ENCODE data around the gene ZMIZ2.
"Not testable (repeated sequence)": the region's sequence is repeated elsewhere in the genome, so short reads cannot be mapped to it uniquely, and the experiment has no call there.

The ZMIZ2 gene

GRCh38 chr7:44759246-44759645, 10.6 kb downstream of the ZMIZ2 start:
- no peak for DNase-seq

- DNase-seq, result no peak
Observed at GRCh38 chr7:44760034-44760580, 11.5 kb downstream of the ZMIZ2 start.

- no peak for DNase-seq
Observed at GRCh38 chr7:44761207-44762161, 12.8 kb downstream of the ZMIZ2 start.

DNA sequence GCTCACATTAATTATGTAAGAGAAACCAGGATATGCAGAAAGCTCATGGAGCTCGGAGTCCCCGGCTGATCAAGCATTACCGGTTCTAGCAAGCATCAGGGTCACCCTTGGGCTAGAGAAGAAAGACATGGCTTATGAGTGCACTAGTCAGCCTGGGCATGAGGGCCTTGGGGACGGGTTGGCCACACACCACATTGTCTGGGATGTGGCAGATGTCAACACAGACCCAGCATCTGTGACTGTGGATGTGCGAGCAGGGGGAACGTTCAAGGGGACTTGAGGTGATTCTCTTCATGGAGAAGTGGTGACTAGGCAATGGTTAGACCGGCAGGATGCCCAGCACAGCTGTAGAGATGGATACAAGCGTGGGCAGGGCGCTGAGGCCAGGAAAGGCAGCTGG, 13.7 kb downstream of the ZMIZ2 start:
- no peak for DNase-seq

GRCh38 chr7:44762726-44763522, 14.3 kb downstream of the ZMIZ2 start:
- DNase-seq, result no peak

DNA sequence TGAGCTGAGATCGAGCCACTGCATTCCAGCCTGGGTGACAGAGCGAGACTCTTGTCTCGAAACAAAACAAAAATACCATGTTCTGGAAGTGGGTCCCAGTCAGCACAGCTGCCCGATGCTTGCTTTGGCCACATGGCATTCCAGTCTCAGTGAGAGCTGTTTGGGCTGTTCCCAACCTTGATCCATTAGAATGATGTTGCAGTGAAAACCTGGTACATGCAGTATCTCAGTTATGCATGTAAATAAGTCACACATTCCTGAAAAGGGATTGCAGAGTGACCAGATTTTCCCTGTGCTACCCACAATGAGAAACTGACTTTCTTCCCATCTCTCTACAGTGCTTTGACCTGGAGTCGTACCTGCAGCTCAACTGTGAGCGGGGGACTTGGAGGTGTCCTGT, 15.4 kb downstream of the ZMIZ2 start:
- DNase-seq, result no peak

GRCh38 chr7:44764665-44765578, 16.3 kb downstream of the ZMIZ2 start:
- DNase-seq, result no peak

- no peak for DNase-seq
Observed at GRCh38 chr7:44765579-44766415, 17.1 kb downstream of the ZMIZ2 start.

- DNase-seq, result no peak
Observed at GRCh38 chr7:44766416-44766801, 17.8 kb downstream of the ZMIZ2 start.

- no peak for DNase-seq
Observed at GRCh38 chr7:44767134-44767911, 18.7 kb downstream of the ZMIZ2 start.

DNA sequence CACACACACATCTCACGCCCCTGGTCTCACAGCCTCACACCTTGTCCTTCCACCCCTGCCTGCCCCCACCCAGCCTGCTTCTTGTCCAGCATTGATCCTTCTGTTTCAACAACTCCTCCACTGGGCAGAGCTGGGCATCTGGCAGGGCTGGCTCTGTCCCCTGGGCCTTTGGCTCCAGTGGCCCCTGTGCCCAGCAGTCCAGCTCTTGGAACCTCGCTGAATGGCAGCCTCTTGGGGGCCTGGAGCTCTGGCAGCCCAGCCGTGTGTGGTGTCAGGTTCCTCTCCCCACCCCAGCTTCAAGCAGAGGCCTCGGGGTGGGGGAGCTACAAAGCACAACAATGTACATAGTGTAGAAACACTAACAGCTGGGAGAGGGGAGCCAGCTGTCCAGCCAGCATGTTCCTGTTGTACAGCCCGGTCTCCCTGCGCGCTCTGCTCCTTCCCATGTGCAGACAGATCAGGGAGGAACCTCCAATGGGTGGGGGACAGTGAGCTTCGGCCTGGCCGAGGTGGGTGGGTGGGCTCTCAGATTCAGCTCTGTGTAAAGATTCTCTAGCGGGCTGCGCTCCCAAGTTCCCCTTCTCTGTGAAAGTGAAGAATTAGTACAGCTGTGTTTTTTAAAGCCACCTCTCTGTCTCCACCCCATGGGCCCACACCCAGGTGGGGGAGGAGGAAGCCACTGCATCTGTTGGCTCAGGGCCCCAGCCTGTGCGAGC, 19.4 kb downstream of the ZMIZ2 start:
- DNase-seq, result peak; percentile 44

- DNase-seq, result no peak
Observed at GRCh38 chr7:44768628-44769371, 20.2 kb downstream of the ZMIZ2 start.

DNA sequence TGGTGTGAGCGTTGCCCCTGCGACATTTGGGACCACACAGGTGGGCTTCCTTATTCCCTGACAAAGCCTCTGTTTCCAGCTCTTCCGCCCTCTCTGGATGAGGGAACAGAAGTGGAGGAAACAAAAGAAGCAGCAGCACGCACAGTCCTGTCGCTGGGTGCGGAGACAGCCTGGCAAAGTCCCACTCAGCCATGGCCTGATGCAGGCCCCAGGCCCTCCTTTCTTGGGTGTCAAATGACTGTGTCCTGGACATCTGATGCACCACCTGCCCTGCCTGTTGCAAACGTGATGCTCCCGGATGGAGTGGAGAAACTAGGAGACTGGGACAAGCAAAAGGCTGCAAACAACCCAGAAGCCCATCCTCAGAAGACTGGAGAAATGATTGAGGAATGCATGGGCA, 20.7 kb downstream of the ZMIZ2 start:
- no peak for DNase-seq

- DNase-seq, result peak; percentile 47
Observed at GRCh38 chr7:44769776-44770294, 21.2 kb downstream of the ZMIZ2 start.

GRCh38 chr7:44771358-44771757, 22.7 kb downstream of the ZMIZ2 start:
- DNase-seq, result no peak

- no peak for DNase-seq
Observed at GRCh38 chr7:44772440-44772839, 23.8 kb downstream of the ZMIZ2 start.

DNA sequence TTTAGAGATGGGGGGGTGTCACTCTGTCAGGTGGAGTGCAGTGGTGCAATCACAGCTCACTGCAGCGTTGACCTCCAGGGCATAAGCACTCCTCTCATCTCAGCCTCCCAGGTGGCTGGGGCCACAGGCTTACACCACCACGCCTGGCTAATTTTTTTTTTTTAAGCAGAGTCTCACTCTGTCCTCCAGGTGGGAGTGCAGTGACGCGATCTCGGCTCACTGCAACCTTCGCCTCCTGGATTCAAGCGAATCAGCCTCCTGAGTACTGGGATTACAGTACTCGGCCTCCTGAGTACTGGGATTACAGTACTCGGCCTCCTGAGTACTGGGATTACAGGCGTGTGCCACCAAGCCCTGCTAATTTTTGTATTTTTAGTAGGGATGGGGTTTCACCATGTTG, 24.2 kb downstream of the ZMIZ2 start:
- DNase-seq, result no peak

DNA sequence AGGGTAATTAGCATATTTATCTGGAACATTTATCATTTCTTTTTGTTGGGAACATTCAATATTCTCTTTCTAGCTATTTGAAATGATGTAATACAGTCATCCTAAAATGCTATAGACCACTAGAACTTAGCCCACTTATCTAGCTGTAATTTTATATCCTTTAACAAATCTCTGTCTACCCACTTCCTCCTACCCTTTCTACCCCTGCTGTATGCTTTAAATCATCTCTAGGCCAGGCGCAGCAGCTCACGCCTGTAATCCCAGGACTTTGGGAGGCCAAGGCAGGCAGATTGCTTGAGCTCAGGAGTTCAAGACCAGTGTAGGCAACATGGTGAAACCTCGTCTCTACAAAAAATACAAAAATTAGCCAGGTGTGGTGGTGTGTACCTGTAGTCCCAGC, 25.8 kb downstream of the ZMIZ2 start:
- DNase-seq, result not testable (repeated sequence)
